ENCODE data around the gene GLT1D1.

DNA sequence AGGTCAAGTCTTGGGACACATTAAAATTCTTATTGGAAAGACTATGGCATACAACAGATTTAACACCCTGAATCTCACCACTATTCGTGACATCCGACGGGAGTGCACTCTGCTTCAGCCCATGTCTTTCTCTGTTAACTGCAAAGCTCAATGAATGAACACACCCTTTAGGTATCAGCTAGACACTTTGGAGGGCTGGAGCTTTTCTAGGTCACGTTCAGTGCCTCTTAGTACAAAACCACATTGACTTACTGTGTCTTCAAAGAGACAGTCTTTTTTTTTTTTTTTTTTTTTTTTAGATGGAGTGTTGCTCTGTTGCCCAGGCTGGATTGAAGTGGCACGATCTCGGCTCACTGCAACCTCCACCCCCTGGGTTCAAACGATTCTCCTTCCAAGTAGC lies 80.6 kb downstream of the GLT1D1 start:
- no peak for TF ChIP-seq CTCF (IDR thresholded peaks at IDR 0.05)
- no peak for TF ChIP-seq POLR2A (IDR thresholded peaks at IDR 0.05)

Data from Peyer's patch (tissue), 4 donors.